Fibroblast of pulmonary artery (primary cell): ENCODE results near the gene OBSL1.

Source experiments
- DNase-seq: peaks from one replicate; pipeline ENCODE4 v3.0.0-alpha.2; 2010; ENCODE audit warnings: low read depth
- H3K4me3 ChIP-seq: replicated peaks from 2 replicates; pipeline ENCODE4 v1.5.1; 2011; ENCODE audit warnings: low read depth, mild to moderate bottlenecking, control low read depth, low read length, moderate library complexity
- TF ChIP-seq, protein P1 (sequence below): IDR thresholded peaks from 2 replicates; pipeline ENCODE4 v1.5.1; 2011; ENCODE audit warnings: mild to moderate bottlenecking, control low read depth, low read length, inconsistent platforms; ENCODE audit errors: missing control alignments

The OBSL1 gene

DNA sequence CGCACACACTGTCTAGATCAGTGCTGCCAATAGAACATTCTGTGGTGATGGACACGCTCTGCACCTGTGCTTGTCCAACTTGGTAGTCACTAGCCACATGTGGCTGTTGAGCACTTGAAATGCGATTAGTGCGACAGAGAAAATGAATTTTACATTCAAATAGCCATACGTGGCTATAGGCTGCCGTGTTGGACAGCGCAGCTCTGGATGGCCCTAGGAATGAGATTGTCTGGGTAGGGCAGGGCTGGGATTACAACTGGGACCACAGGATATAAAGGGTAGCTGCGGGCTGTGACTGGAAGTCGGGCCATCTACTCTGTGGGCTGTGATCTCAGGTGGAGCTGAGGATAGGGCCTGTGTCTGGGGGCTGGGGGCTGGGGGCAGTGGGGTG is 51.8 kb downstream of the OBSL1 start:
- TF ChIP-seq, protein P1, sequence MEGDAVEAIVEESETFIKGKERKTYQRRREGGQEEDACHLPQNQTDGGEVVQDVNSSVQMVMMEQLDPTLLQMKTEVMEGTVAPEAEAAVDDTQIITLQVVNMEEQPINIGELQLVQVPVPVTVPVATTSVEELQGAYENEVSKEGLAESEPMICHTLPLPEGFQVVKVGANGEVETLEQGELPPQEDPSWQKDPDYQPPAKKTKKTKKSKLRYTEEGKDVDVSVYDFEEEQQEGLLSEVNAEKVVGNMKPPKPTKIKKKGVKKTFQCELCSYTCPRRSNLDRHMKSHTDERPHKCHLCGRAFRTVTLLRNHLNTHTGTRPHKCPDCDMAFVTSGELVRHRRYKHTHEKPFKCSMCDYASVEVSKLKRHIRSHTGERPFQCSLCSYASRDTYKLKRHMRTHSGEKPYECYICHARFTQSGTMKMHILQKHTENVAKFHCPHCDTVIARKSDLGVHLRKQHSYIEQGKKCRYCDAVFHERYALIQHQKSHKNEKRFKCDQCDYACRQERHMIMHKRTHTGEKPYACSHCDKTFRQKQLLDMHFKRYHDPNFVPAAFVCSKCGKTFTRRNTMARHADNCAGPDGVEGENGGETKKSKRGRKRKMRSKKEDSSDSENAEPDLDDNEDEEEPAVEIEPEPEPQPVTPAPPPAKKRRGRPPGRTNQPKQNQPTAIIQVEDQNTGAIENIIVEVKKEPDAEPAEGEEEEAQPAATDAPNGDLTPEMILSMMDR, result no peak
- no peak for DNase-seq
- H3K4me3 ChIP-seq, result no peak overlapping the region

GRCh38 chr2:219517954-219518778 is 53.2 kb downstream of the OBSL1 start:
- no peak overlapping the region for H3K4me3 ChIP-seq
- no peak for DNase-seq
- TF ChIP-seq, protein P1, result no peak

GRCh38 chr2:219516888-219517287 is 54.5 kb downstream of the OBSL1 start:
- TF ChIP-seq, protein P1, result no peak
- DNase-seq, result no peak
- no peak overlapping the region for H3K4me3 ChIP-seq

DNA sequence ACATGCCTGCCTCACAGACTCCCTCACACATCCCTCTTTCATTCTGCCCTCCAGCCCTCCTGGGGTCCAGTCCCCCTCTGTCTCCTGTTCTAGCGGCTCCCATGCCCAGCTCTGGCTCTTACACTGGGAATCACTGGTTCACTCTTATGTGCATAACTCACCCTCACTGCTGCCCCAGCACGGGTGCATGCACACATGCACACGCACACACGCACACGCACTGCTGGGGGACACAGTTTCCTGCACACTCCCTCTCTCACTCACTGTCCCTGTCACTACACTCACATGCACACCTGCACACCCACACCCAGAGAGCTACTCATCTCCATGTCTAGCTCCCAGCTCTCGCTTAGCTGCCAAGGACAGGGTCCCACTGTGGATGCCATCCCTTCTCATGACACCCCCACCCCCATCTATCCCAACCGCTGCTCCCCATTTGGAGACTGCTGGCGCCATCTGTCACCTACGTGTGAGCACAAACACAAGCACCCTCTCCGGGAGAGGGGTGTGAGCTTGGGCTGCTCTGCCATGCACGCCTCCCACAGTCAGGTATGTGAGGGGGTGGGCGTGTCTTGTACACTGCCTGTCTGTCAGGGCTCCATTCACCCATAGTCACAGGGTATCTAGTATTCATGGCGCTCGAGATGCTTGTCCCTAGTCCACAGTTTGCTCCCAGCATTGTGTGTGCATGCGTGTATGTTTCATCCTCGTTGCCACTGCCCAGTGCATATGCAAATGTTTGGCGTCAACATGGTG is 55.3 kb downstream of the OBSL1 start:
- TF ChIP-seq, protein P1, result no peak
- DNase-seq, result no peak

GRCh38 chr2:219514836-219515235 is 56.5 kb downstream of the OBSL1 start:
- no peak for DNase-seq
- no peak overlapping the region for H3K4me3 ChIP-seq
- TF ChIP-seq, protein P1, result no peak

More for the DNA sequence above, 55.3 kb downstream of the OBSL1 start:
- no peak overlapping the region for H3K4me3 ChIP-seq

DNA sequence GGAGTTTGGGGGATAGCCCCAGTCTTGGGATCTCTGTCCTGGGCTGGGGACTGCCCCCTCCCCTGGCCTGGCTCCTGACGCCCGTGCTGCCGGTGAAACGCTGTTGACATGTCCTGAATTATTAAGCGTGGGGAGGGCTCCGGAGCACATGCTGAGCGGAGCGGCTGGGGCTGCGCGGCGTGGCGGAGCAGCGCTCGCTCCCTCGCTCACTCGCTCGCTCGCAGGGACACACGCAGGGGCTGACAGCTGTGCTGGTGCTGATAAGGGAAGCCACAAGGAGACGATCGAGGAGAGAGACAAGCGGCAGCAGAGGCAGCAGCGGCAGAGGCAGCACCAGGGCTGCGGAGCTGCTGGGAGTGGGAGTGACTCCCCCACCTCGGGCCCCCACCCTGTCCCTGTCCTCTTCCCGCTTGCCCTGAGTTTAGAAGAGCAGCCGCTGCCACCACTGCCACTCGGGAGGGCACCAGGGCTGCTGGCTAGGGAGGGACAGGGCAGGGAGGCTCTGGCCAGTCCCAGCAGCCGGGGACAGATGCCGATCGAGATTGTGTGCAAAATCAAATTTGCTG is 57.1 kb downstream of the OBSL1 start, which contains the start of gene ASIC4:
Gene ASIC4 (plus strand): TSS at position 287 of the 566 bp plus-strand sequence. CDS start 243 bp downstream, at position 530.
- TF ChIP-seq, protein P1, result no peak
- no peak within 1 kb of the TSS for H3K4me3 ChIP-seq
- DNase-seq, result no peak
